NB4 (cell line): ENCODE data around the gene SAT2.

ENCODE experiments used
- DNase-seq: peaks from one replicate; pipeline ENCODE4 v3.0.0; 2010; ENCODE audit warnings: low read depth
- H3K4me3 ChIP-seq: one replicate; pipeline ENCODE4 v1.5.1; 2011; ENCODE audit warnings: mild to moderate bottlenecking, low read depth, low read length, moderate library complexity
- MYC ChIP-seq: IDR thresholded peaks from 2 replicates; pipeline ENCODE4 v1.6.1; 2011; ENCODE audit warnings: low read depth, low read length
- POLR2A ChIP-seq: IDR thresholded peaks from 2 replicates; pipeline ENCODE4 v1.6.1; 2011; ENCODE audit warnings: mild to moderate bottlenecking; ENCODE audit not compliant: insufficient read length; ENCODE audit errors: extremely low read depth
- TF ChIP-seq, protein P1 (sequence below): IDR thresholded peaks from one replicate; pipeline ENCODE4 v1.5.1; 2012; ENCODE audit warnings: low read depth, low read length
- TF ChIP-seq, protein P2 (sequence below): IDR thresholded peaks from 2 replicates; pipeline ENCODE4 v1.6.1; 2011; ENCODE audit warnings: low read depth, low read length

The SAT2 gene

DNA sequence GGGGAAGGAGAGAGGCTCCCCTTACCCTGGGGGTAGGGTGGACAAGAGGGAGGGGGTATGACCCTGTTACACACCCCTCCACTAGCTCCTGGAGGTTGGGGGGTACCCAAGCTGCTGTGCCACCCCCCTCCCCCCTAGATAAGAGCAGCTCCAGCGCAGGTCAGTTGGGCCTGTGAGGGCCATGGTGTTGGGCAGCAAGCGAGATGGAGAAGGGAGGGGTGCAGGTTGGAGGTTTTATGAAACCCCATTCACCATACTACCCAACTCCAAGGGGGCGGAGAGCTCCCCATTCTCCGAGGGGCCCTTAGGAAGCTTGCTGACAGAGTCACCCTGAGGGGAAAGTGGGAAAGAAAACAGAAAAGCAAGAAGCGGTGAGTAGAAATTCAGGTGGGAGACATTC lies 36.0 kb downstream of the SAT2 start:
- DNase-seq, result no peak
- no peak overlapping the region for H3K4me3 ChIP-seq
- TF ChIP-seq, protein P1, sequence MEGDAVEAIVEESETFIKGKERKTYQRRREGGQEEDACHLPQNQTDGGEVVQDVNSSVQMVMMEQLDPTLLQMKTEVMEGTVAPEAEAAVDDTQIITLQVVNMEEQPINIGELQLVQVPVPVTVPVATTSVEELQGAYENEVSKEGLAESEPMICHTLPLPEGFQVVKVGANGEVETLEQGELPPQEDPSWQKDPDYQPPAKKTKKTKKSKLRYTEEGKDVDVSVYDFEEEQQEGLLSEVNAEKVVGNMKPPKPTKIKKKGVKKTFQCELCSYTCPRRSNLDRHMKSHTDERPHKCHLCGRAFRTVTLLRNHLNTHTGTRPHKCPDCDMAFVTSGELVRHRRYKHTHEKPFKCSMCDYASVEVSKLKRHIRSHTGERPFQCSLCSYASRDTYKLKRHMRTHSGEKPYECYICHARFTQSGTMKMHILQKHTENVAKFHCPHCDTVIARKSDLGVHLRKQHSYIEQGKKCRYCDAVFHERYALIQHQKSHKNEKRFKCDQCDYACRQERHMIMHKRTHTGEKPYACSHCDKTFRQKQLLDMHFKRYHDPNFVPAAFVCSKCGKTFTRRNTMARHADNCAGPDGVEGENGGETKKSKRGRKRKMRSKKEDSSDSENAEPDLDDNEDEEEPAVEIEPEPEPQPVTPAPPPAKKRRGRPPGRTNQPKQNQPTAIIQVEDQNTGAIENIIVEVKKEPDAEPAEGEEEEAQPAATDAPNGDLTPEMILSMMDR, result no peak
- TF ChIP-seq POLR2A (no peak), MYC (no peak)
- TF ChIP-seq, protein P2, sequence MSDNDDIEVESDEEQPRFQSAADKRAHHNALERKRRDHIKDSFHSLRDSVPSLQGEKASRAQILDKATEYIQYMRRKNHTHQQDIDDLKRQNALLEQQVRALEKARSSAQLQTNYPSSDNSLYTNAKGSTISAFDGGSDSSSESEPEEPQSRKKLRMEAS, result no peak

GRCh38 chr17:7590743-7591142 lies 36.9 kb downstream of the SAT2 start:
- TF ChIP-seq MYC, result no peak
- TF ChIP-seq POLR2A, result no peak
- TF ChIP-seq, protein P1, result no peak
- no peak overlapping the region for H3K4me3 ChIP-seq
- DNase-seq, result no peak

GRCh38 chr17:7589891-7590691 lies 37.5 kb downstream of the SAT2 start, which contains the start of gene SOX15:
Gene SOX15, minus strand, starts transcription at chr17:7590094. Its CDS starts 418 bp downstream, at chr17:7589676.
- TF ChIP-seq, protein P2, result no peak
- no peak for TF ChIP-seq POLR2A
- no peak within 1 kb of the TSS for H3K4me3 ChIP-seq
- DNase-seq, result no peak

GRCh38 chr17:7589204-7589868 lies 38.3 kb downstream of the SAT2 start:
- DNase-seq, result no peak
- TF ChIP-seq, protein P2, result no peak
- TF ChIP-seq, protein P1, result no peak
- no peak for TF ChIP-seq POLR2A
- TF ChIP-seq MYC, result no peak
- no peak overlapping the region for H3K4me3 ChIP-seq

DNA sequence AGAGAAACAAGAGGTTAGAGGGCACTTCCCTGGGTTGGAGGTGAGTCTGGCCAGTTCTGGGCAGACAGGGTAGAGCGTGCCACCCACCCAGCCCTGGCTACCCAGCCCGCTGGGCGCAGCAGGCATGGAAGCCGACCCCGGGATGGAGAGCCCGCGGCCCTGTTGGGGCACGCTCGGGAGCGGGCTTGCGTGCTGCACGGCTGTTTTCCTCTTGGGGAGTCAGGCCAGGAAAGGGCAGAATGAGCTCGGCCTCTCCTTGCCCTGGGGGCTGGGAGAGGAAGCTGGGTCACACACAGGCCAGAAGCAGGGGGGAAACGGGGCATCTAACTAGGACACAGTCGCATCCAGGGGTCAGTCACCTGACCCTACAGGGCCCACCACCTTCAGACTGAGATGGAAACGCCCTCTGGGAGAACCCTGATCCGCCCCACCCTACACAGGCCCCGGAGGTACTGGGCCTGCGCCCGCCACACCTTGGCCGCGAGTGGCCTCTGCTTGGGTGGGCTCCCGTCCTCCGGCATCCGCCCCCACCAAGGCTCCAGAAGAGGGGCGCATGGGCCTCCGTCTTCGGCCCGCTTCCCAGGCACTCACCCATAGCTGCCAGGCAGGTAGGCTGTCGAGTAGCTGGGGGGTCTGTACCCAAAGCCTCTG lies 38.9 kb downstream of the SAT2 start:
- no peak overlapping the region for H3K4me3 ChIP-seq
- no peak for TF ChIP-seq POLR2A
- TF ChIP-seq, protein P1, result no peak
- no peak for TF ChIP-seq MYC
- TF ChIP-seq, protein P2, result no peak
- DNase-seq, result no peak
